HepG2 (cell line): ENCODE results near the gene SPDYE16. TPM values are rescaled to one million over a fixed set of nuclear protein-coding genes. Genes with fewer than 3 reads are reported as not detected.
A peak's percentile ranks its signal among the peaks of the same experiment; 100 is the strongest.

Experiments used
- AKNA ChIP-seq: sonication (generic); formaldehyde crosslinking; IDR thresholded peaks from 2 replicates; pipeline ENCODE4 v1.4.0; 2020; ENCODE audit warnings: missing genetic modification reagents, borderline replicate concordance
- BRCA1 ChIP-seq: sonication (generic); formaldehyde crosslinking; IDR thresholded peaks from 2 replicates; pipeline ENCODE4 v1.4.0; 2020; ENCODE audit warnings: missing genetic modification reagents
- EP300 ChIP-seq, 3 experiments: sonication (generic) in 1 of 3; formaldehyde crosslinking in 1 of 3; IDR thresholded peaks; 2 replicates each; pipeline versions ENCODE4 v1.5.1 to v1.6.1; 2011 to 2020; ENCODE audit warnings: low read depth in 2 of 3, low read length in 2 of 3, borderline replicate concordance in 1 of 3, improper control_type of control experiment in 1 of 3, mild to moderate bottlenecking in 1 of 3, missing genetic modification reagents in 1 of 3, moderate library complexity in 1 of 3
- FOXA3 ChIP-seq: IDR thresholded peaks from 2 replicates; pipeline ENCODE4 v1.6.1; 2016; ENCODE audit warnings: missing genetic modification reagents, missing compliant biosample characterization
- FOXC1 ChIP-seq: sonication (generic); formaldehyde crosslinking; IDR thresholded peaks from 2 replicates; pipeline ENCODE4 v1.8.0; 2022; ENCODE audit warnings: mild to moderate bottlenecking, missing genetic modification reagents, borderline replicate concordance
- FOXK1 ChIP-seq: sonication (generic); formaldehyde crosslinking; IDR thresholded peaks from 2 replicates; pipeline ENCODE4 v1.4.0; 2020; ENCODE audit warnings: low read depth, missing genetic modification reagents, borderline replicate concordance
- GABPB1 ChIP-seq: IDR thresholded peaks from 2 replicates; pipeline ENCODE4 v1.6.1; 2016; ENCODE audit warnings: mild to moderate bottlenecking, missing genetic modification reagents, moderate library complexity, missing compliant biosample characterization
- GZF1 ChIP-seq: sonication (generic); formaldehyde crosslinking; IDR thresholded peaks from 2 replicates; pipeline ENCODE4 v1.5.1; 2020; ENCODE audit warnings: mild to moderate bottlenecking, missing genetic modification reagents
- HCFC1 ChIP-seq: fragments of 150-350 bp; IDR thresholded peaks from 2 replicates; pipeline ENCODE4 v1.6.1; 2014; ENCODE audit warnings: low read depth, low read length
- HNF1B ChIP-seq: sonication (generic); formaldehyde crosslinking; IDR thresholded peaks from 2 replicates; pipeline ENCODE4 v1.5.1; 2020; ENCODE audit warnings: mild to moderate bottlenecking, moderate library complexity, missing genetic modification reagents
- JARID2 ChIP-seq: sonication (generic); formaldehyde crosslinking; IDR thresholded peaks from 2 replicates; pipeline ENCODE4 v1.8.1; 2023; ENCODE audit warnings: missing genetic modification reagents, inconsistent platforms; ENCODE audit not compliant: insufficient replicate concordance
- KMT2A ChIP-seq: sonication (generic); formaldehyde crosslinking; IDR thresholded peaks from 2 replicates; pipeline ENCODE4 v1.4.0; 2020; ENCODE audit warnings: missing genetic modification reagents
- MED13 ChIP-seq: sonication (generic); formaldehyde crosslinking; IDR thresholded peaks from 2 replicates; pipeline ENCODE4 v1.5.0; 2020; ENCODE audit warnings: missing genetic modification reagents
- MYNN ChIP-seq: sonication (generic); formaldehyde crosslinking; IDR thresholded peaks from 2 replicates; pipeline ENCODE4 v1.4.0; 2020; ENCODE audit warnings: mild to moderate bottlenecking, low read depth, missing genetic modification reagents
- NCOA5 ChIP-seq: sonication (generic); formaldehyde crosslinking; IDR thresholded peaks from 2 replicates; pipeline ENCODE4 v1.4.0; 2020; ENCODE audit warnings: missing genetic modification reagents
- NCOR1 ChIP-seq: fragments of 200-600 bp; sonication (generic); IDR thresholded peaks from 2 replicates; pipeline ENCODE4 v1.7.0; 2017; ENCODE audit warnings: antibody characterized with exemption, low read length, borderline replicate concordance
- SAFB2 ChIP-seq: sonication (generic); formaldehyde crosslinking; IDR thresholded peaks from 2 replicates; pipeline ENCODE4 v1.5.1; 2020; ENCODE audit warnings: missing genetic modification reagents, low read depth, mild to moderate bottlenecking, borderline replicate concordance
- SCMH1 ChIP-seq: sonication (generic); formaldehyde crosslinking; IDR thresholded peaks from 2 replicates; pipeline ENCODE4 v1.9.0; 2021; ENCODE audit warnings: missing genetic modification reagents, mild to moderate bottlenecking, borderline replicate concordance
- SMARCE1 ChIP-seq: fragments of 450-650 bp; IDR thresholded peaks from 2 replicates; pipeline ENCODE4 v1.6.1; 2017; ENCODE audit warnings: borderline replicate concordance
- ZFP1 ChIP-seq: IDR thresholded peaks from 2 replicates; pipeline ENCODE4 v1.6.1; 2016
- ZFY ChIP-seq: sonication (generic); formaldehyde crosslinking; IDR thresholded peaks from 2 replicates; pipeline ENCODE4 v1.4.0; 2020; ENCODE audit warnings: missing genetic modification reagents
- ZNF260 ChIP-seq: sonication (generic); formaldehyde crosslinking; IDR thresholded peaks from 2 replicates; pipeline ENCODE4 v1.4.0; 2020; ENCODE audit warnings: missing genetic modification reagents, low read depth, mild to moderate bottlenecking, borderline replicate concordance
- ZNF510 ChIP-seq: sonication (generic); formaldehyde crosslinking; IDR thresholded peaks from 2 replicates; pipeline ENCODE4 v1.4.0; 2020; ENCODE audit warnings: low read depth, mild to moderate bottlenecking, missing genetic modification reagents
- ZNF549 ChIP-seq: sonication (generic); formaldehyde crosslinking; IDR thresholded peaks from 2 replicates; pipeline ENCODE4 v1.5.0; 2020; ENCODE audit warnings: missing genetic modification reagents
- ZZZ3 ChIP-seq: sonication (generic); formaldehyde crosslinking; IDR thresholded peaks from 2 replicates; pipeline ENCODE4 v1.4.0; 2020; ENCODE audit warnings: missing genetic modification reagents, mild to moderate bottlenecking, borderline replicate concordance
- polyA plus RNA-seq, 8 experiments: library from polyadenylated mRNA; depleted of rRNA in 3 of 8; stranded (reverse) in 7 of 8; unstranded in 1 of 8; fragments of >200 nt; fragmentation: Illumina TruSeq in 4 of 8; extraction: Trizol in 4 of 8; gene quantifications; 2 replicates each; pipeline versions ENCODE4 v1.2.1 to v1.2.3, GENCODE V29; 2011 to 2016; ENCODE audit warnings: low read depth in 4 of 8, missing spikeins in 1 of 8, mixed read lengths in 1 of 8; ENCODE audit not compliant: insufficient read depth in 1 of 8
- total RNA-seq, 5 experiments: library from RNA; depleted of rRNA; stranded (reverse); fragments of >200 nt; fragmentation: Illumina TruSeq; extraction: Trizol; gene quantifications; 2 replicates each; pipeline ENCODE4 v1.2.3, GENCODE V29; 2016; ENCODE audit warnings: low read depth in 1 of 5

SPDYE16 gene
- total and polyA plus RNA-seq, 2 of the 13 experiments (the other 11 are each of a cell fraction or from before 2014, with no cell fraction given): 0.11 TPM; not detected in 1

- TF ChIP-seq MED13 (CRISPR knock-in tag): no peak
- TF ChIP-seq HNF1B (CRISPR knock-in tag): 0 out of 2 replicates have a peak, but pooled peaks have one; percentile 52
- no peak for TF ChIP-seq EP300 (IDR thresholded peaks at IDR 0.05; ENCODE audit: low read depth in 2 of 2, low read length in 2 of 2)
- TF ChIP-seq EP300 (CRISPR knock-in tag; IDR thresholded peaks at IDR 0.05; ENCODE audit: borderline replicate concordance): no peak
- no peak for TF ChIP-seq GZF1
- no peak for TF ChIP-seq NCOR1
- no peak for TF ChIP-seq MYNN (CRISPR knock-in tag)
- TF ChIP-seq GABPB1 (CRISPR knock-in tag): peak; percentile 11; the same call in 1 of the 2 replicates
- no peak for TF ChIP-seq ZFP1
- no peak for TF ChIP-seq BRCA1
- no peak for TF ChIP-seq FOXC1
- TF ChIP-seq ZZZ3 (CRISPR knock-in tag): 0 out of 2 replicates have a peak, but pooled peaks have one; percentile 5
- no peak for TF ChIP-seq NCOA5 (CRISPR knock-in tag)
- no peak for TF ChIP-seq ZFY
- TF ChIP-seq SMARCE1: no peak
- TF ChIP-seq ZNF260: no peak
- TF ChIP-seq ZNF510: no peak
- no peak for TF ChIP-seq HCFC1
- no peak for TF ChIP-seq JARID2 (CRISPR knock-in tag)
- TF ChIP-seq FOXA3 (CRISPR knock-in tag): no peak
- no peak for TF ChIP-seq AKNA (CRISPR knock-in tag)
- no peak for TF ChIP-seq KMT2A
- TF ChIP-seq SCMH1 (CRISPR knock-in tag): no peak
- no peak for TF ChIP-seq FOXK1 (CRISPR knock-in tag)
- no peak for TF ChIP-seq ZNF549
- no peak for TF ChIP-seq SAFB2 (CRISPR knock-in tag)
Measured at GRCh38 chr7:76512941-76513816, 29.9 kb downstream of the SPDYE16 start (continued).
